MCF 10A (cell line): ENCODE results near the gene HIF1AN. TPM values are rescaled to one million over a fixed set of nuclear protein-coding genes. Genes with fewer than 3 reads are reported as not detected.

ENCODE experiments used
- BruUV-seq: library from RNA; stranded (reverse); fragments of 400-500 nt; replicated peaks from 2 replicates; lab custom pipeline; 2021; lab: Mats Ljungman, UMichigan
- CTCF ChIA-PET: fragments of 300-600 bp; sonication (Branson Sonifier 250); formaldehyde crosslinking; extraction: SDS; loops from one replicate; lab custom pipeline; 2021; ENCODE audit warnings: antibody characterized with exemption, inconsistent platforms; lab: Yijun Ruan, JAX
- POLR2A ChIA-PET: fragments of 300-600, 350-650 bp; sonication (Branson Sonifier 250); formaldehyde crosslinking; extraction: SDS; loops from one replicate; lab custom pipeline; 2020; ENCODE audit warnings: antibody characterized with exemption, inconsistent platforms; lab: Yijun Ruan, JAX
- DNase-seq: peaks from one replicate; pipeline ENCODE4 v3.0.0-alpha.2; 2018; ENCODE audit not compliant: unreplicated experiment
- H3K27ac Mint-ChIP-seq: one replicate; pipeline ENCODE4 v1.8.0; 2022; ENCODE audit warnings: mild to moderate bottlenecking, low read depth, mixed read lengths; ENCODE audit not compliant: unreplicated experiment
- H3K27me3 Mint-ChIP-seq: one replicate; pipeline ENCODE4 v1.8.0; 2022; ENCODE audit warnings: mixed read lengths; ENCODE audit not compliant: insufficient read depth, unreplicated experiment
- H3K36me3 Mint-ChIP-seq: one replicate; pipeline ENCODE4 v1.8.0; 2022; ENCODE audit warnings: mild to moderate bottlenecking, moderate library complexity, mixed read lengths; ENCODE audit not compliant: insufficient read depth, unreplicated experiment
- H3K4me1 Mint-ChIP-seq: one replicate; pipeline ENCODE4 v1.8.0; 2022; ENCODE audit warnings: mixed read lengths; ENCODE audit not compliant: insufficient read depth, unreplicated experiment
- H3K4me3 Mint-ChIP-seq: one replicate; pipeline ENCODE4 v1.8.0; 2022; ENCODE audit warnings: mild to moderate bottlenecking, moderate library complexity, mixed read lengths; ENCODE audit not compliant: unreplicated experiment
- H3K9me3 Mint-ChIP-seq: one replicate; pipeline ENCODE4 v1.8.0; 2022; ENCODE audit warnings: mixed read lengths; ENCODE audit not compliant: unreplicated experiment
- CTCF ChIP-seq: fragments of 200-600 bp; IDR thresholded peaks from one replicate; pipeline ENCODE4 v1.8.0; 2022; ENCODE audit warnings: antibody characterized with exemption, mild to moderate bottlenecking; ENCODE audit not compliant: unreplicated experiment
- intact Hi-C: fragments of 100-400 bp; cut with micrococcal nuclease; formaldehyde crosslinking; loops from 2 replicates; pipeline ENCODE4 v1.14.1; 2022
- total RNA-seq: library from RNA; stranded (reverse); gene quantifications from 2 replicates; pipeline ENCODE4 v1.2.3, GENCODE V29; 2022

Gene HIF1AN
- total RNA-seq, 1 experiment from 2014 or later: 40.1 TPM

DNA sequence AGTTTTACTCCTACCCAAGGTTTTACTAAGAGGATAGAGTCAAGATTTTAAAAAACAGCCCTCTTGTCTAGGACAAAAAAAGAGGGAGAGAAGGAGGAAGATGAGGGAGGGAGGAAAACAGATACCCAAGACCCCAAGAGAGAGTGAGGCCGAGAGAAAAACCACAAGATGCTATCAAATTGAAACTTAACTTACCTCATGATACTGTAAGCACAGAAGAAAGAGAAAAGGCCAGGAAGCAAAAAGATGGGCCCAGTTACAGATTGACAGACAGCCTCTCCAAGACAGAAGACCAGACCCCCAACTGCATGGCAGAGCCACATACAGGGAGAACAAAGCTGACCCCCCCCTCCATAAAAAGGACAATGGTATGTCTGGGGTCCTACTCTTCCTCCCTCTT, 27.5 kb upstream of the HIF1AN start:
- no peak overlapping the region for H3K27ac Mint-ChIP-seq
- no peak for DNase-seq
- no peaks in the 10 kb centered on the region for H3K4me1 Mint-ChIP-seq
- POLR2A ChIA-PET: interaction anchor here (1.2 kb wide), 1 partner anchor 8 kb away, joined by 3 read pairs; no protein-coding TSS in a partner anchor
- no TSS peak for BruUV-seq
- H3K36me3 Mint-ChIP-seq: peaks cover 11% of the 10 kb centered on the region
- TF ChIP-seq CTCF: no peak
- no peaks in the 10 kb centered on the region for H3K27me3 Mint-ChIP-seq
- H3K4me3 Mint-ChIP-seq: no peak overlapping the region
- CTCF ChIA-PET: interaction anchor here (0.7 to 4.3 kb wide), 19 partner anchors 10 to 370 kb away, joined by 3 to 35 read pairs (median 5); no protein-coding TSS in a partner anchor
- intact Hi-C loops: loop anchor here (1.0 kb wide), 4 partner anchors 75 to 205 kb away; no protein-coding TSS in a partner anchor
- no peaks in the 10 kb centered on the region for H3K9me3 Mint-ChIP-seq

- POLR2A ChIA-PET: interaction anchor here (0.8 to 1.2 kb wide), 2 partner anchors 9 to 26 kb away, joined by 3 to 4 read pairs; no protein-coding TSS in a partner anchor
- BruUV-seq: no TSS peak
- CTCF ChIA-PET: interaction anchor here (0.6 to 4.3 kb wide), 22 partner anchors 9 to 497 kb away, joined by 3 to 35 read pairs (median 4); no protein-coding TSS in a partner anchor
- Mint-ChIP-seq H3K4me3 (no peak overlapping the region), H3K27ac (no peak overlapping the region), H3K27me3 (no peaks in the 10 kb centered on the region), H3K4me1 (no peaks in the 10 kb centered on the region), H3K9me3 (no peaks in the 10 kb centered on the region), H3K36me3 (peaks cover 11% of the 10 kb centered on the region)
- DNase-seq: peak; percentile 59
- intact Hi-C loops: loop anchor here (1.0 kb wide), 4 partner anchors 75 to 205 kb away; no protein-coding TSS in a partner anchor
- peak; percentile 62 for TF ChIP-seq CTCF
These were observed 27.0 kb upstream of the HIF1AN start for GRCh38 chr10:100508691-100509150.

- no peak for TF ChIP-seq CTCF
- Mint-ChIP-seq H3K27ac (no peak overlapping the region), H3K36me3 (peaks cover 11% of the 10 kb centered on the region), H3K4me1 (no peaks in the 10 kb centered on the region), H3K27me3 (no peaks in the 10 kb centered on the region), H3K9me3 (no peaks in the 10 kb centered on the region), H3K4me3 (no peak overlapping the region)
- DNase-seq: no peak
- no TSS peak for BruUV-seq
- ChIA-PET CTCF (interaction anchor here (0.6 to 4.3 kb wide), 19 partner anchors 9 to 497 kb away, joined by 3 to 35 read pairs (median 4); no protein-coding TSS in a partner anchor), POLR2A (interaction anchor here (0.8 to 1.2 kb wide), 2 partner anchors 9 to 27 kb away, joined by 3 to 4 read pairs; no protein-coding TSS in a partner anchor)
- intact Hi-C loops: no loop called here
These were observed 26.4 kb upstream of the HIF1AN start for GRCh38 chr10:100509241-100509840.

- no peak for DNase-seq
- H3K4me1 Mint-ChIP-seq: no peaks in the 10 kb centered on the region
- TF ChIP-seq CTCF: no peak
- BruUV-seq: no TSS peak
- H3K4me3 Mint-ChIP-seq: no peak overlapping the region
- no peaks in the 10 kb centered on the region for H3K9me3 Mint-ChIP-seq
- peaks cover 5% of the 10 kb centered on the region for H3K36me3 Mint-ChIP-seq
- ChIA-PET CTCF (interaction anchor here (0.6 to 4.3 kb wide), 12 partner anchors 7 to 439 kb away, joined by 3 to 35 read pairs (median 4); no protein-coding TSS in a partner anchor), POLR2A (interaction anchor here (1.2 kb wide), 1 partner anchor 137 kb away, joined by 3 read pairs; no protein-coding TSS in a partner anchor)
- no peaks in the 10 kb centered on the region for H3K27me3 Mint-ChIP-seq
- intact Hi-C loops: loop anchor here (10.0 kb wide), 1 partner anchor 666 kb away; no protein-coding TSS in a partner anchor
- H3K27ac Mint-ChIP-seq: no peak overlapping the region
These were observed 25.0 kb upstream of the HIF1AN start for GRCh38 chr10:100510533-100511308.
